Measurements from ENCODE around the gene RNF32.

DNA sequence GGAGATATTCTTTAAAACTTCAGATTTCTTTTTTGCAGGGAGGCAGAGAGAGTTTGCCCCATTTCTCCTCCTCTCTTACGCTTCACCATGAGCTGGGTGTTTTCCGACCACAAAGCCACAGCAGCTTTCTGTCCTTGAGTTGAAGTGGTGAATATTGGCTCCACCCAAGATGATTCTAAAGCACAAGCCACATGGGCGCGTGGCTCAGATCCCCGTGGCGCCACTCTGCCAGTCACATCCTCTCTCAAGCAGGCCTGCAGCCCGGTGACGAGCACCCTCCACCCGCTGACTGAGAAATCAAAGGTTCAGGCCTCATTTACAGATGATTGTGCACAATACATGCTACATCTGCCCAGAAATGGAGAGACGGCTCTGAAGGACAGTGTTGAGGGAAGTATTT is 27.6 kb upstream of the RNF32 start:
- TF ChIP-seq POLR2A (IDR thresholded peaks at IDR 0.05): no peak
- TF ChIP-seq, protein P1, sequence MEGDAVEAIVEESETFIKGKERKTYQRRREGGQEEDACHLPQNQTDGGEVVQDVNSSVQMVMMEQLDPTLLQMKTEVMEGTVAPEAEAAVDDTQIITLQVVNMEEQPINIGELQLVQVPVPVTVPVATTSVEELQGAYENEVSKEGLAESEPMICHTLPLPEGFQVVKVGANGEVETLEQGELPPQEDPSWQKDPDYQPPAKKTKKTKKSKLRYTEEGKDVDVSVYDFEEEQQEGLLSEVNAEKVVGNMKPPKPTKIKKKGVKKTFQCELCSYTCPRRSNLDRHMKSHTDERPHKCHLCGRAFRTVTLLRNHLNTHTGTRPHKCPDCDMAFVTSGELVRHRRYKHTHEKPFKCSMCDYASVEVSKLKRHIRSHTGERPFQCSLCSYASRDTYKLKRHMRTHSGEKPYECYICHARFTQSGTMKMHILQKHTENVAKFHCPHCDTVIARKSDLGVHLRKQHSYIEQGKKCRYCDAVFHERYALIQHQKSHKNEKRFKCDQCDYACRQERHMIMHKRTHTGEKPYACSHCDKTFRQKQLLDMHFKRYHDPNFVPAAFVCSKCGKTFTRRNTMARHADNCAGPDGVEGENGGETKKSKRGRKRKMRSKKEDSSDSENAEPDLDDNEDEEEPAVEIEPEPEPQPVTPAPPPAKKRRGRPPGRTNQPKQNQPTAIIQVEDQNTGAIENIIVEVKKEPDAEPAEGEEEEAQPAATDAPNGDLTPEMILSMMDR (IDR thresholded peaks at IDR 0.05): no peak
